ENCODE measurements around the gene MGAT2.

The MGAT2 gene

GRCh38 chr14:49659526-49660455 lies 39.2 kb downstream of the MGAT2 start:
- DNase-seq = no peak

DNA sequence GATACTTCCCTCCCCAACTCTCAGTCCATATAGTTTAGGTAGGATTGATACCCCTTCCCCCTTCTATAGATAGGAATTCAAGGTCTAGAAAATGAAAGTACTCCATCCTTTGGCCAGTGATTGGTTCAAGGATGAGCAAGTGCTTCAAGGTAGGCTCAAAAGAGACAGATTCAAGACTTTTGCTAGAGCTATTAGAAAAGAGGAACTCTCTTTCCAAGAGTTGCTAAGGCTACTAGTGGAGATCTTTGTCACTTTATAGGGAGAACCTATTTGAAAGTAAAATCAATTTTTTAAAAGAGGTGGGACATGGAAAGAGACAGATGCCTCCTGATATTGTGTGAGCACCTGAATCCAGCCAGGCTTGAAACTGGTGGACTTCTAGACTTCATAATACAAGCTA lies 49.9 kb downstream of the MGAT2 start:
- DNase-seq = no peak

Data from DMS153 (cell line).